WTC11 (cell line): ENCODE data around the gene OOSP1. TPM values are rescaled to one million over a fixed set of nuclear protein-coding genes. Genes with fewer than 3 reads are reported as not detected.

ENCODE experiments used
- ATAC-seq: fragments of 200-7000 bp; cut with Tn5 transposase; 2 replicates; pipeline ENCODE4 v1.10.0; 2021; ENCODE audit warnings: mild to moderate bottlenecking, moderate library complexity
- CTCF ChIA-PET: fragments of 300-600 bp; sonication (Branson Sonifier 250); formaldehyde crosslinking; loops from one replicate; lab custom pipeline; 2021; ENCODE audit warnings: antibody characterized with exemption; lab: Charles Lee
- POLR2A ChIA-PET: fragments of 350-600 bp; sonication (Branson Sonifier 250); formaldehyde crosslinking; loops from one replicate; lab custom pipeline; 2021; ENCODE audit warnings: antibody characterized with exemption; lab: Charles Lee
- DNase-seq: peaks from one replicate; pipeline ENCODE4 v3.0.0; 2021; ENCODE audit warnings: low spot score
- H3K27ac Mint-ChIP-seq: 2 replicates; pipeline ENCODE4 v1.8.0; 2021; ENCODE audit warnings: mixed read lengths
- H3K27me3 Mint-ChIP-seq: 2 replicates; pipeline ENCODE4 v1.8.0; 2021; ENCODE audit warnings: low read depth, mild to moderate bottlenecking, moderate library complexity, mixed read lengths
- H3K36me3 Mint-ChIP-seq: 2 replicates; pipeline ENCODE4 v1.8.0; 2021; ENCODE audit warnings: mixed read lengths
- H3K4me1 Mint-ChIP-seq: 2 replicates; pipeline ENCODE4 v1.8.0; 2022; ENCODE audit warnings: mixed read lengths
- H3K4me3 Mint-ChIP-seq: 2 replicates; pipeline ENCODE4 v1.8.0; 2021; ENCODE audit warnings: mild to moderate bottlenecking, moderate library complexity, mixed read lengths
- H3K9me3 Mint-ChIP-seq: 2 replicates; pipeline ENCODE4 v1.8.0; 2021; ENCODE audit warnings: mixed read lengths
- CREM ChIP-seq: sonication (generic); formaldehyde crosslinking; IDR thresholded peaks from 2 replicates; pipeline ENCODE4 v1.8.1; 2022; ENCODE audit warnings: mild to moderate bottlenecking, missing genetic modification reagents, moderate library complexity
- EMX1 ChIP-seq: fragments of 250-450 bp; sonication (Bioruptor Pico); IDR thresholded peaks from 2 replicates; pipeline ENCODE4 v1.8.0; 2021; ENCODE audit warnings: mild to moderate bottlenecking
- ESRRA ChIP-seq: sonication (generic); formaldehyde crosslinking; IDR thresholded peaks from 2 replicates; pipeline ENCODE4 v1.8.1; 2022; ENCODE audit warnings: mild to moderate bottlenecking, missing genetic modification reagents, borderline replicate concordance
- ETV6 ChIP-seq: sonication (generic); formaldehyde crosslinking; IDR thresholded peaks from 2 replicates; pipeline ENCODE4 v1.8.1; 2022; ENCODE audit warnings: mild to moderate bottlenecking, missing genetic modification reagents
- GTF2I ChIP-seq: fragments of 250-450 bp; sonication (Bioruptor Pico); conservative IDR thresholded peaks from 2 replicates; pipeline ENCODE4 v1.4.0; 2021; ENCODE audit warnings: mild to moderate bottlenecking
- HMGA2 ChIP-seq: fragments of 250-450 bp; sonication (Bioruptor Pico); IDR thresholded peaks from 2 replicates; pipeline ENCODE4 v1.4.0; 2021; ENCODE audit warnings: mild to moderate bottlenecking, moderate library complexity
- IRF1 ChIP-seq: sonication (generic); formaldehyde crosslinking; IDR thresholded peaks from 2 replicates; pipeline ENCODE4 v1.8.0; 2023; ENCODE audit warnings: missing genetic modification reagents
- NFATC4 ChIP-seq: fragments of 250-450 bp; sonication (Bioruptor Pico); IDR thresholded peaks from 2 replicates; pipeline ENCODE4 v1.9.0; 2021; ENCODE audit warnings: mild to moderate bottlenecking
- PRRX2 ChIP-seq: fragments of 250-450 bp; sonication (Bioruptor Pico); IDR thresholded peaks from 2 replicates; pipeline ENCODE4 v1.8.0; 2021; ENCODE audit warnings: mild to moderate bottlenecking
- SMAD4 ChIP-seq: sonication (generic); formaldehyde crosslinking; IDR thresholded peaks from 2 replicates; pipeline ENCODE4 v1.8.0; 2022; ENCODE audit warnings: mild to moderate bottlenecking, missing genetic modification reagents
- TCF7 ChIP-seq: sonication (generic); formaldehyde crosslinking; IDR thresholded peaks from 2 replicates; pipeline ENCODE4 v1.8.0; 2022; ENCODE audit warnings: mild to moderate bottlenecking, low read depth, missing genetic modification reagents, moderate library complexity
- TEAD1 ChIP-seq: sonication (generic); formaldehyde crosslinking; IDR thresholded peaks from 2 replicates; pipeline ENCODE4 v1.8.0; 2022; ENCODE audit warnings: mild to moderate bottlenecking, missing genetic modification reagents
- TEAD4 ChIP-seq: sonication (generic); formaldehyde crosslinking; IDR thresholded peaks from 2 replicates; pipeline ENCODE4 v1.8.0; 2022; ENCODE audit warnings: mild to moderate bottlenecking, missing genetic modification reagents
- TP53 ChIP-seq: sonication (generic); formaldehyde crosslinking; IDR thresholded peaks from 2 replicates; pipeline ENCODE4 v1.8.1; 2023; ENCODE audit warnings: mild to moderate bottlenecking, missing genetic modification reagents
- USF2 ChIP-seq: sonication (generic); formaldehyde crosslinking; IDR thresholded peaks from 2 replicates; pipeline ENCODE4 v1.8.1; 2023; ENCODE audit warnings: mild to moderate bottlenecking, missing genetic modification reagents, moderate library complexity
- ZNF232 ChIP-seq: sonication (generic); formaldehyde crosslinking; IDR thresholded peaks from 2 replicates; pipeline ENCODE4 v1.8.0; 2022; ENCODE audit warnings: mild to moderate bottlenecking, missing genetic modification reagents
- ZNF263 ChIP-seq: sonication (generic); formaldehyde crosslinking; IDR thresholded peaks from 2 replicates; pipeline ENCODE4 v1.8.1; 2022; ENCODE audit warnings: low read depth, mild to moderate bottlenecking, moderate library complexity, missing genetic modification reagents
- ZNF317 ChIP-seq: sonication (generic); formaldehyde crosslinking; IDR thresholded peaks from 2 replicates; pipeline ENCODE4 v1.8.1; 2023; ENCODE audit warnings: low read depth, mild to moderate bottlenecking, moderate library complexity, missing genetic modification reagents, borderline replicate concordance
- ZNF671 ChIP-seq: fragments of 250-450 bp; sonication (Bioruptor Pico); IDR thresholded peaks from 2 replicates; pipeline ENCODE4 v1.8.0; 2021; ENCODE audit warnings: mild to moderate bottlenecking
- total RNA-seq: library from RNA; stranded (reverse); gene quantifications from 3 replicates; pipeline ENCODE4 v1.2.3, GENCODE V29; 2021
- TF ChIP-seq, protein P1 (sequence below): fragments of 250-450 bp; sonication (Bioruptor Pico); IDR thresholded peaks from 2 replicates; pipeline ENCODE4 v1.9.0; 2021; ENCODE audit warnings: moderate library complexity, mild to moderate bottlenecking, inconsistent platforms, borderline replicate concordance
- TF ChIP-seq, protein P2 (sequence below): sonication (generic); formaldehyde crosslinking; IDR thresholded peaks from 2 replicates; pipeline ENCODE4 v1.8.1; 2022; ENCODE audit warnings: low read depth, mild to moderate bottlenecking, moderate library complexity, missing genetic modification reagents, borderline replicate concordance
- TF ChIP-seq, protein P3 (sequence below): sonication (generic); formaldehyde crosslinking; IDR thresholded peaks from 2 replicates; pipeline ENCODE4 v1.8.0; 2023; ENCODE audit warnings: missing genetic modification reagents, mild to moderate bottlenecking, borderline replicate concordance
- TF ChIP-seq, protein P4 (sequence below): sonication (generic); formaldehyde crosslinking; IDR thresholded peaks from 2 replicates; pipeline ENCODE4 v1.8.1; 2023; ENCODE audit warnings: mild to moderate bottlenecking, missing genetic modification reagents

Gene OOSP1
- total RNA-seq, 1 experiment from 2014 or later: not detected

- CTCF ChIA-PET: no interaction called here
Observed at GRCh38 chr11:59923813-59924212, 14.4 kb upstream of the OOSP1 start.

DNA sequence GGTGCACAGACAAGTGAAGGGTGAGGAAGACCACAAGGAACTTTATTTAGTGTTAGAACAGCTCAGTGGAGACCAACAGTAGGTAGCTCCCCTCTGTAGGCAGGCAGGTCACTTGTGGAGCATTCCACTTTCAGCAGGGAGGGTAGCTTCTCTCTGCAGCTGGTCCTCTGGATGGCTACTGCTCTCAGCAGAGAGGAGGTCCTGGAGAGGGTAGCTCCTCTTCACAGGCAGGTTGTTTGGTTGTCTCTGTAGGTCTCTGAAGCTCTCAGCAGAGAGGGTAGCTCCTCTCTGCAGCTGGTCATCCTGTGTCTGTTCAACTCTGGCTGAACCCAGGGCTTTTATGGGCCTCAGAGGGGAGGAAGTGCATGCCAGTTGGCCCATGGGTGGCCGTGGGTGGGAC is 6.5 kb upstream of the OOSP1 start:
- ChIA-PET POLR2A (no interaction called here), CTCF (interaction anchor here (1.6 kb wide), 1 partner anchor 12 kb away, joined by 7 read pairs; no protein-coding TSS in a partner anchor)

More at GRCh38 chr11:59923813-59924212, 14.4 kb upstream of the OOSP1 start:
- no peaks in the 10 kb centered on the region for H3K4me1 Mint-ChIP-seq
- POLR2A ChIA-PET: no interaction called here
- H3K27ac Mint-ChIP-seq: no peak overlapping the region
- peaks cover 66% of the 10 kb centered on the region for H3K36me3 Mint-ChIP-seq
- H3K4me3 Mint-ChIP-seq: no peak overlapping the region
- TF ChIP-seq NFATC4 (CRISPR knock-in tag) (no peak), IRF1 (no peak), ZNF263 (CRISPR knock-in tag) (no peak), TEAD1 (CRISPR knock-in tag) (no peak), ESRRA (CRISPR knock-in tag) (no peak), TP53 (CRISPR knock-in tag) (no peak), ZNF317 (CRISPR knock-in tag) (no peak), ZNF671 (CRISPR knock-in tag) (no peak), ETV6 (no peak), EMX1 (no peak)
- TF ChIP-seq, protein P1, sequence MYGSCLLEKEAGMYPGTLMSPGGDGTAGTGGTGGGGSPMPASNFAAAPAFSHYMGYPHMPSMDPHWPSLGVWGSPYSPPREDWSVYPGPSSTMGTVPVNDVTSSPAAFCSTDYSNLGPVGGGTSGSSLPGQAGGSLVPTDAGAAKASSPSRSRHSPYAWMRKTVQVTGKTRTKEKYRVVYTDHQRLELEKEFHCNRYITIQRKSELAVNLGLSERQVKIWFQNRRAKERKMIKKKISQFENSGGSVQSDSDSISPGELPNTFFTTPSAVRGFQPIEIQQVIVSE (CRISPR knock-in tag): no peak
- TF ChIP-seq, protein P2, sequence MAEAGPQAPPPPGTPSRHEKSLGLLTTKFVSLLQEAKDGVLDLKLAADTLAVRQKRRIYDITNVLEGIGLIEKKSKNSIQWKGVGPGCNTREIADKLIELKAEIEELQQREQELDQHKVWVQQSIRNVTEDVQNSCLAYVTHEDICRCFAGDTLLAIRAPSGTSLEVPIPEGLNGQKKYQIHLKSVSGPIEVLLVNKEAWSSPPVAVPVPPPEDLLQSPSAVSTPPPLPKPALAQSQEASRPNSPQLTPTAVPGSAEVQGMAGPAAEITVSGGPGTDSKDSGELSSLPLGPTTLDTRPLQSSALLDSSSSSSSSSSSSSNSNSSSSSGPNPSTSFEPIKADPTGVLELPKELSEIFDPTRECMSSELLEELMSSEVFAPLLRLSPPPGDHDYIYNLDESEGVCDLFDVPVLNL: no peak
- peaks cover 77% of the 10 kb centered on the region for H3K9me3 Mint-ChIP-seq
- DNase-seq (peak; percentile 29), ATAC-seq (no peak)
- H3K27me3 Mint-ChIP-seq: 0 out of 2 replicates have a peak, but pooled peaks cover 3% of the 10 kb centered on the region

More for the DNA sequence above, 6.5 kb upstream of the OOSP1 start:
- Mint-ChIP-seq H3K4me1 (no peaks in the 10 kb centered on the region), H3K9me3 (peaks cover 54% of the 10 kb centered on the region), H3K27ac (no peak overlapping the region), H3K27me3 (no peaks in the 10 kb centered on the region; the same call in 1 of the 2 replicates), H3K4me3 (no peak overlapping the region), H3K36me3 (peaks cover 43% of the 10 kb centered on the region)
- TF ChIP-seq CREM (CRISPR knock-in tag) (no peak), TEAD4 (CRISPR knock-in tag) (no peak), SMAD4 (CRISPR knock-in tag) (no peak), GTF2I (no peak), USF2 (CRISPR knock-in tag) (no peak), ZNF232 (CRISPR knock-in tag) (no peak), HMGA2 (no peak), PRRX2 (no peak), TCF7 (CRISPR knock-in tag) (no peak), ETV6 (no peak)
- TF ChIP-seq, protein P3, sequence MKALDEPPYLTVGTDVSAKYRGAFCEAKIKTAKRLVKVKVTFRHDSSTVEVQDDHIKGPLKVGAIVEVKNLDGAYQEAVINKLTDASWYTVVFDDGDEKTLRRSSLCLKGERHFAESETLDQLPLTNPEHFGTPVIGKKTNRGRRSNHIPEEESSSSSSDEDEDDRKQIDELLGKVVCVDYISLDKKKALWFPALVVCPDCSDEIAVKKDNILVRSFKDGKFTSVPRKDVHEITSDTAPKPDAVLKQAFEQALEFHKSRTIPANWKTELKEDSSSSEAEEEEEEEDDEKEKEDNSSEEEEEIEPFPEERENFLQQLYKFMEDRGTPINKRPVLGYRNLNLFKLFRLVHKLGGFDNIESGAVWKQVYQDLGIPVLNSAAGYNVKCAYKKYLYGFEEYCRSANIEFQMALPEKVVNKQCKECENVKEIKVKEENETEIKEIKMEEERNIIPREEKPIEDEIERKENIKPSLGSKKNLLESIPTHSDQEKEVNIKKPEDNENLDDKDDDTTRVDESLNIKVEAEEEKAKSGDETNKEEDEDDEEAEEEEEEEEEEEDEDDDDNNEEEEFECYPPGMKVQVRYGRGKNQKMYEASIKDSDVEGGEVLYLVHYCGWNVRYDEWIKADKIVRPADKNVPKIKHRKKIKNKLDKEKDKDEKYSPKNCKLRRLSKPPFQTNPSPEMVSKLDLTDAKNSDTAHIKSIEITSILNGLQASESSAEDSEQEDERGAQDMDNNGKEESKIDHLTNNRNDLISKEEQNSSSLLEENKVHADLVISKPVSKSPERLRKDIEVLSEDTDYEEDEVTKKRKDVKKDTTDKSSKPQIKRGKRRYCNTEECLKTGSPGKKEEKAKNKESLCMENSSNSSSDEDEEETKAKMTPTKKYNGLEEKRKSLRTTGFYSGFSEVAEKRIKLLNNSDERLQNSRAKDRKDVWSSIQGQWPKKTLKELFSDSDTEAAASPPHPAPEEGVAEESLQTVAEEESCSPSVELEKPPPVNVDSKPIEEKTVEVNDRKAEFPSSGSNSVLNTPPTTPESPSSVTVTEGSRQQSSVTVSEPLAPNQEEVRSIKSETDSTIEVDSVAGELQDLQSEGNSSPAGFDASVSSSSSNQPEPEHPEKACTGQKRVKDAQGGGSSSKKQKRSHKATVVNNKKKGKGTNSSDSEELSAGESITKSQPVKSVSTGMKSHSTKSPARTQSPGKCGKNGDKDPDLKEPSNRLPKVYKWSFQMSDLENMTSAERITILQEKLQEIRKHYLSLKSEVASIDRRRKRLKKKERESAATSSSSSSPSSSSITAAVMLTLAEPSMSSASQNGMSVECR (CRISPR knock-in tag): no peak
- TF ChIP-seq, protein P2: no peak
- TF ChIP-seq, protein P4, sequence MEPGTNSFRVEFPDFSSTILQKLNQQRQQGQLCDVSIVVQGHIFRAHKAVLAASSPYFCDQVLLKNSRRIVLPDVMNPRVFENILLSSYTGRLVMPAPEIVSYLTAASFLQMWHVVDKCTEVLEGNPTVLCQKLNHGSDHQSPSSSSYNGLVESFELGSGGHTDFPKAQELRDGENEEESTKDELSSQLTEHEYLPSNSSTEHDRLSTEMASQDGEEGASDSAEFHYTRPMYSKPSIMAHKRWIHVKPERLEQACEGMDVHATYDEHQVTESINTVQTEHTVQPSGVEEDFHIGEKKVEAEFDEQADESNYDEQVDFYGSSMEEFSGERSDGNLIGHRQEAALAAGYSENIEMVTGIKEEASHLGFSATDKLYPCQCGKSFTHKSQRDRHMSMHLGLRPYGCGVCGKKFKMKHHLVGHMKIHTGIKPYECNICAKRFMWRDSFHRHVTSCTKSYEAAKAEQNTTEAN (CRISPR knock-in tag): no peak
- ATAC-seq (no peak), DNase-seq (no peak)
